Measurements from ENCODE around the gene FBXL14.

GRCh38 chr12:1620092-1620491, 25.7 kb upstream of the FBXL14 start:
- TF ChIP-seq POLR2A (IDR thresholded peaks at IDR 0.05) (no peak), CTCF (IDR thresholded peaks at IDR 0.05) (no peak)
